ENCODE results near the gene CCDC91.
"Not testable (repeated sequence)": the region's sequence is repeated elsewhere in the genome, so short reads cannot be mapped to it uniquely, and the experiment has no call there.

The CCDC91 gene

GRCh38 chr12:28360253-28360652 is 170.0 kb downstream of the CCDC91 start:
- Histone ChIP-seq H3K9ac (ENCODE audit: low read length) (no peak overlapping the region), H3K36me3 (ENCODE audit: control insufficient read depth, insufficient read depth, low read length) (no peaks in the 10 kb centered on the region), H3K27ac (ENCODE audit: low read depth, low read length) (no peak overlapping the region), H3K4me1 (ENCODE audit: control insufficient read depth, insufficient read depth, low read length) (no peaks in the 10 kb centered on the region), H3K4me3 (ENCODE audit: low read length) (no peak overlapping the region), H3K27me3 (ENCODE audit: control insufficient read depth, insufficient read depth, low read length) (no peaks in the 10 kb centered on the region)

DNA sequence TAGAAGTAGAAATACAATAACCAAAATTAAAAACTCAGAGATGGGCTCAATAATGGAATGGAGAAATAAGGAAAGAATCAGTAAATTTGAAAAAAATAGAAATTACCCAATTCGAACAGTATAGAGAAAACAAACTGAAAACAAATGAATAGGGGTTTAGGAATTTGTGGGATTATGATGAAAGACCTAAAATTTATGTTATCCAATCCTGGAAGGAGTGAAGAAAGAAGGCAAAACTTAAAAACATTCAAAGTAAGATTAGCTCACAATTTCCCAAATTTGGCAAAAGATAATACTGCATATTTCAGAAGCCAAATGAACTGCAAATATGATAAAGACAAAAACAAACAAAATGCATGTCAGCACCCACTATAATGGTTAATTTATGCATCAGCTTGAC is 177.1 kb downstream of the CCDC91 start:
- Histone ChIP-seq H3K27ac (ENCODE audit: low read depth, low read length) (no peak overlapping the region), H3K9ac (ENCODE audit: low read length) (no peak overlapping the region), H3K4me1 (ENCODE audit: control insufficient read depth, insufficient read depth, low read length) (no peaks in the 10 kb centered on the region), H3K27me3 (ENCODE audit: control insufficient read depth, insufficient read depth, low read length) (no peaks in the 10 kb centered on the region), H3K4me3 (ENCODE audit: low read length) (no peak overlapping the region), H3K36me3 (ENCODE audit: control insufficient read depth, insufficient read depth, low read length) (peaks cover 2% of the 10 kb centered on the region)

GRCh38 chr12:28367993-28368392 is 177.7 kb downstream of the CCDC91 start:
- no peaks in the 10 kb centered on the region for H3K4me1 ChIP-seq (ENCODE audit: control insufficient read depth, insufficient read depth, low read length)
- no peak overlapping the region for H3K27ac ChIP-seq (ENCODE audit: low read depth, low read length)
- no peak overlapping the region for H3K4me3 ChIP-seq (ENCODE audit: low read length)
- H3K27me3 ChIP-seq (ENCODE audit: control insufficient read depth, insufficient read depth, low read length): no peaks in the 10 kb centered on the region
- peaks cover 2% of the 10 kb centered on the region for H3K36me3 ChIP-seq (ENCODE audit: control insufficient read depth, insufficient read depth, low read length)
- H3K9ac ChIP-seq (ENCODE audit: low read length): no peak overlapping the region

GRCh38 chr12:28369483-28369882 is 179.2 kb downstream of the CCDC91 start:
- no peaks in the 10 kb centered on the region for H3K27me3 ChIP-seq (ENCODE audit: control insufficient read depth, insufficient read depth, low read length)
- no peaks in the 10 kb centered on the region for H3K4me1 ChIP-seq (ENCODE audit: control insufficient read depth, insufficient read depth, low read length)
- no peak overlapping the region for H3K9ac ChIP-seq (ENCODE audit: low read length)
- H3K4me3 ChIP-seq (ENCODE audit: low read length): no peak overlapping the region
- H3K27ac ChIP-seq (ENCODE audit: low read depth, low read length): no peak overlapping the region
- H3K36me3 ChIP-seq (ENCODE audit: control insufficient read depth, insufficient read depth, low read length): peaks cover 2% of the 10 kb centered on the region

GRCh38 chr12:28374556-28374955 is 184.3 kb downstream of the CCDC91 start:
- Histone ChIP-seq H3K36me3 (ENCODE audit: control insufficient read depth, insufficient read depth, low read length) (peaks cover under 1% of the 10 kb centered on the region), H3K4me3 (ENCODE audit: low read length) (no peak overlapping the region), H3K9ac (ENCODE audit: low read length) (no peak overlapping the region), H3K27ac (ENCODE audit: low read depth, low read length) (no peak overlapping the region), H3K27me3 (ENCODE audit: control insufficient read depth, insufficient read depth, low read length) (no peaks in the 10 kb centered on the region), H3K4me1 (ENCODE audit: control insufficient read depth, insufficient read depth, low read length) (no peaks in the 10 kb centered on the region)

DNA sequence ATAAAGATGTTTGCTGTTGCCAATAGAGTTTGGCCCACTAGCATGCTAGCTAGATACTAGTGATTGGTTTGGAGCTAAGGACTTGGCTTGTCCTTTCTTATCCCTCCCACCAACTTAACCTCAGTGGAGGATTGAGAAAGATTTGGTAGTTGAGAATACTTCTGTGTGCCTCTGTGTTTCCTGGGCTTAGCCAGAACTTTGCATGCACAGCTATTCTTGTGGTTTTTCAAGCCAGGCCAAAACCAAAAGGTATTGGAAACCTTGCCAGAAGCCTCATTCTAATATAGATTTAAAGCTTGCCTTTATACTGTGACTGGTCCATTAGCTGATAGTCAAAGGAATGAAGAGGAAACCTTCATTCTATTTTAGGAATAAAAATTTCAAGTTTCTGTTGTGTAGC is 188.5 kb downstream of the CCDC91 start:
- H3K27me3 ChIP-seq (ENCODE audit: control insufficient read depth, insufficient read depth, low read length): no peaks in the 10 kb centered on the region

DNA sequence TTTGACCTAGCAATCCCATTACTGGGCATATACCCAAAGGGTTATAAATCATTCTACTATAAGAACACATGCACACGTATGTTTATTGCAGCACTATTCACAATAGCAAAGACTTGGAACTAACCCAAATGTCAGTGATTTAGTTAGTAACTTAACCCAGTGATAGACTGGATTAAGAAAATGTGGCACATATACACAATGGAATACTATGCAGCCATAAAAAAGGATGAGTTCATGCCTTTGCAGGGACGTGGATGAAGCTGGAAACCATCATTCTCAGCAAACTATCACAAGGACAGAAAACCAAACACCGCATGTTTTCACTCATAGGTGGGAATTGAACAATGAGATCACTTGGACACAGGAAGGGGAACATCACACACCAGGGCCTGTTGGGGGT is 189.5 kb downstream of the CCDC91 start:
- H3K27ac ChIP-seq (ENCODE audit: low read depth, low read length); H3K27me3 ChIP-seq (ENCODE audit: control insufficient read depth, insufficient read depth, low read length); H3K9ac ChIP-seq (ENCODE audit: low read length); H3K4me1 ChIP-seq (ENCODE audit: control insufficient read depth, insufficient read depth, low read length); H3K36me3 ChIP-seq (ENCODE audit: control insufficient read depth, insufficient read depth, low read length); H3K4me3 ChIP-seq (ENCODE audit: low read length): not testable (repeated sequence)

More for the DNA sequence above, 188.5 kb downstream of the CCDC91 start:
- no peak overlapping the region for H3K27ac ChIP-seq (ENCODE audit: low read depth, low read length)
- no peak overlapping the region for H3K4me3 ChIP-seq (ENCODE audit: low read length)
- H3K9ac ChIP-seq (ENCODE audit: low read length): no peak overlapping the region
- no peaks in the 10 kb centered on the region for H3K4me1 ChIP-seq (ENCODE audit: control insufficient read depth, insufficient read depth, low read length)
- no peaks in the 10 kb centered on the region for H3K36me3 ChIP-seq (ENCODE audit: control insufficient read depth, insufficient read depth, low read length)

- Histone ChIP-seq H3K4me1 (ENCODE audit: control insufficient read depth, insufficient read depth, low read length) (no peaks in the 10 kb centered on the region), H3K27ac (ENCODE audit: low read depth, low read length) (no peak overlapping the region)
Observed at GRCh38 chr12:28383368-28383767, 193.1 kb downstream of the CCDC91 start.

DNA sequence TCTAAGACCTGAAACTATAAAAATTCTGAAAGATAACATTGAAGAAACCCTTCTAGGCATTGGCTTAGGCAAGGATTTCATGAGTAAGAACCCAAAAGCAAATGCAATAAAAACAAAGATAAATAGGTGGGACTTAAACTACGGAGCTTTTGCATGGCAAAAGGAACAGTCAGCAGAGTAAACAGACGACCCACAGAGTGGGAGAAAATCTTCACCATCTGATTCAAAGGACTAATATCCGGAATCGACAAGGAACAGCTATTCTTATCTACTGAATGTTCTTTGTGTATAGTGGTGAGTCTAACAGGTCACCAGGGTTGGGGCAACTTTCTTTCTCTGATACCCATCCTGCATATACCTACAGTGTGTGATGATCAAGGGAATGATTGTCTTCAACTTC is 198.6 kb downstream of the CCDC91 start:
- no peaks in the 10 kb centered on the region for H3K27me3 ChIP-seq (ENCODE audit: control insufficient read depth, insufficient read depth, low read length)
- H3K4me1 ChIP-seq (ENCODE audit: control insufficient read depth, insufficient read depth, low read length): no peaks in the 10 kb centered on the region
- no peak overlapping the region for H3K9ac ChIP-seq (ENCODE audit: low read length)
- H3K36me3 ChIP-seq (ENCODE audit: control insufficient read depth, insufficient read depth, low read length): no peaks in the 10 kb centered on the region
- H3K27ac ChIP-seq (ENCODE audit: low read depth, low read length): no peak overlapping the region
- no peak overlapping the region for H3K4me3 ChIP-seq (ENCODE audit: low read length)

More at GRCh38 chr12:28383368-28383767, 193.1 kb downstream of the CCDC91 start:
- Histone ChIP-seq H3K4me3 (ENCODE audit: low read length) (no peak overlapping the region), H3K9ac (ENCODE audit: low read length) (no peak overlapping the region), H3K27me3 (ENCODE audit: control insufficient read depth, insufficient read depth, low read length) (no peaks in the 10 kb centered on the region), H3K36me3 (ENCODE audit: control insufficient read depth, insufficient read depth, low read length) (no peaks in the 10 kb centered on the region)

DNA sequence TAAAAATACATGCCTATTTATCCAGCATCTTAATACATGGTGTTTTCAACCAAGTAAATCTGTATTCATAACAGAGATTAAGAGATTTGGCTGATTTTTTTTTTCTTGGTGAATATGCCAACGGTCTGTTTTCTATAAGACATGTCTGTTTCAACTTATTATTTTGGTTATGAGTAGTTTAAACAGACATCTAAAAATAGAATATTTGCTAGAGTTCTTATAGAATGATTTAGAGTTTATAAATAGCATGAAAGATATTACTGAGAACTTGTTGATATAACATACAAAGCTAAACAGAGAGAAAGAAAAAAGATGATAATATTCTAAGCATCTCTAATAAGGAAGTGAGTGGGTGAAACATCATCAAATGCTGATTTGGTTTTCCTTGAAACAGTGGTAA is 199.9 kb downstream of the CCDC91 start:
- Histone ChIP-seq H3K4me3 (ENCODE audit: low read length) (no peak overlapping the region), H3K36me3 (ENCODE audit: control insufficient read depth, insufficient read depth, low read length) (no peaks in the 10 kb centered on the region), H3K9ac (ENCODE audit: low read length) (no peak overlapping the region), H3K27me3 (ENCODE audit: control insufficient read depth, insufficient read depth, low read length) (no peaks in the 10 kb centered on the region), H3K27ac (ENCODE audit: low read depth, low read length) (no peak overlapping the region), H3K4me1 (ENCODE audit: control insufficient read depth, insufficient read depth, low read length) (no peaks in the 10 kb centered on the region)

DNA sequence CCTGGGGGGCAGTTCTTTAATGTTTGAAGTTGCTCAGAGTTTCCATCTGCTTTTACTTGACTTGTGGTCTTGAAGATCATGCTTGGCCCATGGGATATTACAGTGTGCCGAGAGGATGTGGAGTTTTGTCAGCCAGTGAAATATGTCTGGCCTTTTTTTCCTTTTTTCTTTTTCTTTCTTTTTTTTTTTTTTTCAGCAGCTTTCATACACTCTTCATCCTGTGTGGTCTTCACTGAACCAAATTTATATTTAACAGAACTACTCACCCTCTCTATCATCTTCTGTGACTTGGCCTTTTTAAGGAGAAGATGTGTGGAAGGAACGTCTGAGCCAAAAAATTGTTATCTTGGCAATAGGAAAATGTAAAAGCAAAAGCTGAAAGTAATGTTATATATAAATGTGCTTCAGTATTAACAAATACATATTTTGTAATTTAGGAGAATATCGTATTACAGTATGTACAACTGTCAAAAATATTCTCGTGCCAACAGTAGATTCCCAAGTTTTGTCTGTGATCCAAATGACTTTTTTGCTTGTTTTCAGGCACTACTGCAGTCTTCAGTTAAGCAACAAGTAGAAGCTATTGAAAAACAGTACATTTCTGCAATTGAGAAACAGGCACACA is 200.6 kb downstream of the CCDC91 start:
- no peak overlapping the region for H3K4me3 ChIP-seq (ENCODE audit: low read length)
- H3K27me3 ChIP-seq (ENCODE audit: control insufficient read depth, insufficient read depth, low read length): no peaks in the 10 kb centered on the region
- no peaks in the 10 kb centered on the region for H3K4me1 ChIP-seq (ENCODE audit: control insufficient read depth, insufficient read depth, low read length)
- H3K9ac ChIP-seq (ENCODE audit: low read length): no peak overlapping the region
- H3K36me3 ChIP-seq (ENCODE audit: control insufficient read depth, insufficient read depth, low read length): no peaks in the 10 kb centered on the region
- no peak overlapping the region for H3K27ac ChIP-seq (ENCODE audit: low read depth, low read length)

GRCh38 chr12:28409892-28410291 is 219.6 kb downstream of the CCDC91 start:
- H3K36me3 ChIP-seq (ENCODE audit: control insufficient read depth, insufficient read depth, low read length): no peaks in the 10 kb centered on the region
- H3K4me1 ChIP-seq (ENCODE audit: control insufficient read depth, insufficient read depth, low read length): no peaks in the 10 kb centered on the region
- H3K4me3 ChIP-seq (ENCODE audit: low read length): no peak overlapping the region
- H3K9ac ChIP-seq (ENCODE audit: low read length): no peak overlapping the region
- no peaks in the 10 kb centered on the region for H3K27me3 ChIP-seq (ENCODE audit: control insufficient read depth, insufficient read depth, low read length)
- no peak overlapping the region for H3K27ac ChIP-seq (ENCODE audit: low read depth, low read length)

DNA sequence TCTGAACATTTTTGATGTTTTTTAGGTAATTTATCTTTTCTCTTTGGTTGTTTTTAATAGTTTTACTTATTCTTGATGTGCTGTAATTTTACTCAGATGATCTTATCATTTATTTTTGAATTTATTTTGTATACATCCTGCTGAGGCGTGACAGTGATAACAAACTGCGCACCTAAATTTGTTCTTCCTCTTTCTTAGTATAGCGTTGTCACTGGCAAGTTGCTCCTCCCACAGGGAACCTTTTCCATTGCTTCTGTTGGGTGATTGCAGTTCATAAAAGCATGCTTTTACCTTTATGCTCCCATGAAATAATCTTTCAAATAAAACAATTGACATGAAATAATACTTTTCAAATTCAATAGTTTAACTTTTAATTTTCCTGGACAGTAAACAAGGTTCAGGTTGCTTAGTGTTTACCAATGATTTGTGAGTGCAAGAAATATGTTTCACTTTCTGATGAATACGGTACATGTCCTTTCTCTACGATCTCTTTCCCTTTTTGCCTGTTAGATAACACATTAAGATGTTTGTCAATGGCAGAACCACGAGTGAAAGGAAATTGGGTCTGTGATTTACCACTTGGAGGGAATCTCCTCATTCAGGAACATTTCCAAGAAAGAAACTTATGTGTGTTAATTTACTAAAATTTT is 223.3 kb downstream of the CCDC91 start:
- Histone ChIP-seq H3K4me1 (ENCODE audit: control insufficient read depth, insufficient read depth, low read length) (no peaks in the 10 kb centered on the region), H3K36me3 (ENCODE audit: control insufficient read depth, insufficient read depth, low read length) (no peaks in the 10 kb centered on the region), H3K9ac (ENCODE audit: low read length) (no peak overlapping the region), H3K4me3 (ENCODE audit: low read length) (no peak overlapping the region), H3K27me3 (ENCODE audit: control insufficient read depth, insufficient read depth, low read length) (no peaks in the 10 kb centered on the region), H3K27ac (ENCODE audit: low read depth, low read length) (no peak overlapping the region)

All from rectal smooth muscle tissue (tissue), 1 donor.